Dedifferentiated amniotic fluid mesenchymal stem cell (primary cell): ENCODE data around the gene TRERF1.
"Not testable (repeated sequence)": the region's sequence is repeated elsewhere in the genome, so short reads cannot be mapped to it uniquely, and the experiment has no call there.

Experiments
- DNase-seq: peaks from one replicate; pipeline ENCODE4 v3.0.0-alpha.2; 2016; ENCODE audit errors: extremely low spot score

The TRERF1 gene

GRCh38 chr6:42220807-42221206 lies 230.9 kb downstream of the TRERF1 start:
- DNase-seq: no peak

- peak; percentile 94 for DNase-seq
Measured at GRCh38 chr6:42217519-42218367, 234.0 kb downstream of the TRERF1 start, which contains the start of gene MRPS10. TSS of gene MRPS10 (minus strand) at chr6:42217861. CDS start at chr6:42217849, 12 bp downstream.

- no peak for DNase-seq
Measured at GRCh38 chr6:42217157-42217518, 234.6 kb downstream of the TRERF1 start.

GRCh38 chr6:42216495-42216894 lies 235.2 kb downstream of the TRERF1 start:
- DNase-seq: not testable (repeated sequence)

GRCh38 chr6:42212442-42212841 lies 239.3 kb downstream of the TRERF1 start:
- DNase-seq: no peak

GRCh38 chr6:42211726-42212125 lies 240.0 kb downstream of the TRERF1 start:
- DNase-seq: no peak

GRCh38 chr6:42210551-42210950 lies 241.2 kb downstream of the TRERF1 start:
- no peak for DNase-seq

- DNase-seq: not testable (repeated sequence)
Measured at GRCh38 chr6:42207559-42207958, 244.2 kb downstream of the TRERF1 start.

GRCh38 chr6:42204768-42205282 lies 246.9 kb downstream of the TRERF1 start:
- no peak for DNase-seq

GRCh38 chr6:42203183-42203582 lies 248.5 kb downstream of the TRERF1 start:
- no peak for DNase-seq

- not testable (repeated sequence) for DNase-seq
Measured at GRCh38 chr6:42202131-42202915, 249.4 kb downstream of the TRERF1 start.

GRCh38 chr6:42201382-42201781 lies 250.3 kb downstream of the TRERF1 start:
- no peak for DNase-seq

GRCh38 chr6:42200035-42200434 lies 251.7 kb downstream of the TRERF1 start:
- peak; percentile 96 for DNase-seq

- DNase-seq: no peak
Measured at GRCh38 chr6:42199106-42199981, 252.4 kb downstream of the TRERF1 start.

- DNase-seq: no peak
Measured at GRCh38 chr6:42197555-42198362, 254.0 kb downstream of the TRERF1 start.

- DNase-seq: no peak
Measured at GRCh38 chr6:42195415-42195814, 256.3 kb downstream of the TRERF1 start.

- DNase-seq: no peak
Measured at GRCh38 chr6:42194056-42194455, 257.7 kb downstream of the TRERF1 start.

GRCh38 chr6:42193491-42193894 lies 258.2 kb downstream of the TRERF1 start:
- DNase-seq: no peak

- not testable (repeated sequence) for DNase-seq
Measured at GRCh38 chr6:42192385-42192784, 259.3 kb downstream of the TRERF1 start.

GRCh38 chr6:42190554-42191183 lies 261.1 kb downstream of the TRERF1 start:
- peak; percentile 36 for DNase-seq
